Nephron progenitor cell (in vitro differentiated cells): ENCODE measurements around the gene ADAMTS16.

Experiments used
- DNase-seq: peaks from one replicate; pipeline ENCODE4 v3.0.0; 2021
- H3K27ac Mint-ChIP-seq: 2 replicates; pipeline ENCODE4 v1.8.0; 2021; ENCODE audit warnings: mild to moderate bottlenecking, moderate library complexity, mixed read lengths
- H3K27me3 Mint-ChIP-seq: 2 replicates; pipeline ENCODE4 v1.8.0; 2021; ENCODE audit warnings: mild to moderate bottlenecking, low read depth, mixed read lengths; ENCODE audit not compliant: poor library complexity
- H3K36me3 Mint-ChIP-seq: 2 replicates; pipeline ENCODE4 v1.8.0; 2021; ENCODE audit warnings: low read depth, mixed read lengths
- H3K4me1 Mint-ChIP-seq: 2 replicates; pipeline ENCODE4 v1.8.0; 2021; ENCODE audit warnings: mixed read lengths
- H3K4me3 Mint-ChIP-seq: 2 replicates; pipeline ENCODE4 v1.8.0; 2021; ENCODE audit warnings: mild to moderate bottlenecking, moderate library complexity, mixed read lengths
- H3K9me3 Mint-ChIP-seq: 2 replicates; pipeline ENCODE4 v1.8.0; 2021; ENCODE audit warnings: mild to moderate bottlenecking, moderate library complexity, mixed read lengths
- TF ChIP-seq, protein P1 (sequence below): fragments of 200-600 bp; sonication (generic); IDR thresholded peaks from 2 replicates; pipeline ENCODE4 v1.5.0; 2021; ENCODE audit warnings: antibody characterized with exemption

Gene ADAMTS16

DNA sequence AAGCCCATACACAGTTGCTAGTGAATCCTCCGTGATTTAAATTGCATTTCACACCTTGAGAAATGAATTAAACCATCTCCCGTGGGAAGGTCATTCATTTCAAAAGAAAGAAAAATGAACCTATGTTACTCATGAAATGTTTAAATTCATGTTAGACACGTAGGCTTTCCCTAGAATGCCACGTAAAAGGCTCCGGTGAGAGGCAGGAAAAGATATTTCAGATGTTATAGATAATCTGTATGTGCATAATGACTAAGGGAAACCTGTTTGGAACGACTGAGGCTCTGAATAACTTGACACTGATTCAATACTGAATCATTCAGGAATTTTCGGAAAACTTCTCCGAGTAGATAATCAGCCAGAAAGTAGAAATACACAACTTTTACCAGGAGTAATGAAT, 148.1 kb downstream of the ADAMTS16 start:
- Mint-ChIP-seq H3K9me3 (peaks cover 12% of the 10 kb centered on the region), H3K4me3 (no peak overlapping the region), H3K27ac (no peak overlapping the region), H3K4me1 (peaks cover 8% of the 10 kb centered on the region), H3K27me3 (no peaks in the 10 kb centered on the region), H3K36me3 (no peaks in the 10 kb centered on the region)
- TF ChIP-seq, protein P1, sequence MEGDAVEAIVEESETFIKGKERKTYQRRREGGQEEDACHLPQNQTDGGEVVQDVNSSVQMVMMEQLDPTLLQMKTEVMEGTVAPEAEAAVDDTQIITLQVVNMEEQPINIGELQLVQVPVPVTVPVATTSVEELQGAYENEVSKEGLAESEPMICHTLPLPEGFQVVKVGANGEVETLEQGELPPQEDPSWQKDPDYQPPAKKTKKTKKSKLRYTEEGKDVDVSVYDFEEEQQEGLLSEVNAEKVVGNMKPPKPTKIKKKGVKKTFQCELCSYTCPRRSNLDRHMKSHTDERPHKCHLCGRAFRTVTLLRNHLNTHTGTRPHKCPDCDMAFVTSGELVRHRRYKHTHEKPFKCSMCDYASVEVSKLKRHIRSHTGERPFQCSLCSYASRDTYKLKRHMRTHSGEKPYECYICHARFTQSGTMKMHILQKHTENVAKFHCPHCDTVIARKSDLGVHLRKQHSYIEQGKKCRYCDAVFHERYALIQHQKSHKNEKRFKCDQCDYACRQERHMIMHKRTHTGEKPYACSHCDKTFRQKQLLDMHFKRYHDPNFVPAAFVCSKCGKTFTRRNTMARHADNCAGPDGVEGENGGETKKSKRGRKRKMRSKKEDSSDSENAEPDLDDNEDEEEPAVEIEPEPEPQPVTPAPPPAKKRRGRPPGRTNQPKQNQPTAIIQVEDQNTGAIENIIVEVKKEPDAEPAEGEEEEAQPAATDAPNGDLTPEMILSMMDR = no peak
- DNase-seq = no peak

- H3K4me3 Mint-ChIP-seq = no peak overlapping the region
- H3K9me3 Mint-ChIP-seq = peaks cover 12% of the 10 kb centered on the region
- peaks cover 8% of the 10 kb centered on the region for H3K4me1 Mint-ChIP-seq
- H3K27ac Mint-ChIP-seq = no peak overlapping the region
- DNase-seq = no peak
- TF ChIP-seq, protein P1 = no peak
- H3K27me3 Mint-ChIP-seq = peaks cover 3% of the 10 kb centered on the region
- H3K36me3 Mint-ChIP-seq = peaks cover 2% of the 10 kb centered on the region
Observed at GRCh38 chr5:5289537-5289936, 149.4 kb downstream of the ADAMTS16 start.

DNA sequence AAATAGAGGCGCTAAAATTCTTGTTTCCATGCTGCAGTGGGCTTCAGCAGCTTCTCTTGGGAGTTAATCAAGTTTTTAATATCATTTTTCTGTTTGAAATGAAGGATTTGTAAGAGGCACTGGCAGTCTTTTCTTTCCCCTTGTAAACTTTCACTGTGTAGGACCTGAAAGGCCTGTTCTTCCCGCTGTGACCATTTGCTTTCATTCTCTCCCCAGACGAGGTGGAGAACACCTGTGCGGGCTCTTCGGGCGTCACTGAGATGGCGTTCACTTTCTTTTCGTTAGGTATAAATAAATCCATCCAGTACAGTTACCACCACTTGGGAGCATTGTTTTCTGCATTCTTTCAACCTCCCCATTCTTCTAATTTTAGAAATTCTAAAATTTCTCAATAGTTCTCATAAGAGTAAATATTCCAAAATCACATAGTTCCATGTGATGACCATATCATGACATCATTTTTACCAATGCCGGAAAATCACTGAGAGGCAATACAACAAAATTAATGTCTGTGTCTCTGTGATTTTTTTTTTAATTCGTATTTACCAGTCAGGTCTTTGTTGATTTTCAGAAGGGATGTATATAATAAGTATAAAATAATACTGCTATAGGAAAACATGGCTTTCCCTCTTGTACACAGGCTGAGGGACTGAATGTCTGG, 150.7 kb downstream of the ADAMTS16 start:
- peaks cover 8% of the 10 kb centered on the region for H3K4me1 Mint-ChIP-seq
- no peak overlapping the region for H3K27ac Mint-ChIP-seq
- H3K4me3 Mint-ChIP-seq = no peak overlapping the region
- TF ChIP-seq, protein P1 = no peak
- DNase-seq = no peak
- peaks cover 13% of the 10 kb centered on the region for H3K9me3 Mint-ChIP-seq
- peaks cover 5% of the 10 kb centered on the region for H3K36me3 Mint-ChIP-seq
- H3K27me3 Mint-ChIP-seq = peaks cover 6% of the 10 kb centered on the region

GRCh38 chr5:5291357-5291756, 151.2 kb downstream of the ADAMTS16 start:
- H3K27ac Mint-ChIP-seq = no peak overlapping the region
- peaks cover 13% of the 10 kb centered on the region for H3K9me3 Mint-ChIP-seq
- H3K4me1 Mint-ChIP-seq = peaks cover 8% of the 10 kb centered on the region
- peaks cover 5% of the 10 kb centered on the region for H3K36me3 Mint-ChIP-seq
- TF ChIP-seq, protein P1 = no peak
- no peak overlapping the region for H3K4me3 Mint-ChIP-seq
- H3K27me3 Mint-ChIP-seq = peaks cover 6% of the 10 kb centered on the region
- no peak for DNase-seq

- Mint-ChIP-seq H3K4me3 (no peak overlapping the region), H3K4me1 (peaks cover 12% of the 10 kb centered on the region), H3K36me3 (peaks cover 5% of the 10 kb centered on the region), H3K27me3 (peaks cover 11% of the 10 kb centered on the region), H3K9me3 (peaks cover 13% of the 10 kb centered on the region), H3K27ac (no peak overlapping the region)
- DNase-seq = no peak
- TF ChIP-seq, protein P1 = no peak
Observed at GRCh38 chr5:5293029-5293428, 152.9 kb downstream of the ADAMTS16 start.

- peak overlapping the region; percentile 5 for H3K27ac Mint-ChIP-seq
- TF ChIP-seq, protein P1 = no peak
- peaks cover 13% of the 10 kb centered on the region for H3K9me3 Mint-ChIP-seq
- H3K27me3 Mint-ChIP-seq = peaks cover 11% of the 10 kb centered on the region
- peaks cover 13% of the 10 kb centered on the region for H3K4me1 Mint-ChIP-seq
- peaks cover 5% of the 10 kb centered on the region for H3K36me3 Mint-ChIP-seq
- no peak overlapping the region for H3K4me3 Mint-ChIP-seq
- DNase-seq = no peak
Observed at GRCh38 chr5:5294429-5294828, 154.3 kb downstream of the ADAMTS16 start.
